Glomerular visceral epithelial cell (primary cell): ENCODE data around the gene PLEKHG3.

Experiments
- DNase-seq: peaks from one replicate; pipeline ENCODE4 v3.0.0-alpha.2; 2016; ENCODE audit errors: extremely low spot score

Gene PLEKHG3

DNA sequence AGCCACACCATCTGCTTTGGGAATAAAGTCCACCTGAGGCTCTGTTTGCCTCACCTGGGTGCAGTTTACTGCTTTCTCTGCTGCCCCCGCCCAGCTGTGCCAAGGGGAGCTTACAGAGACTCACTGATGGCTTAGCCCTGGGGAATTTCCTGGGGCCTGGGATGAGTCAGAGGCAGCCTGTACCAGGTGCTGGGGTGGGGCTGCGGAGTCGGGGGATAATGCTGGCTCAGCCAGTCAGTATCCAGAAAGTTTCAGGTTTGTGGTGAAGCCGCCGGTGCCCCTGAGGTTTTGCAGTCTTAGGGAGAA, 22.3 kb downstream of the PLEKHG3 start:
- peak; percentile 88 for DNase-seq

DNA sequence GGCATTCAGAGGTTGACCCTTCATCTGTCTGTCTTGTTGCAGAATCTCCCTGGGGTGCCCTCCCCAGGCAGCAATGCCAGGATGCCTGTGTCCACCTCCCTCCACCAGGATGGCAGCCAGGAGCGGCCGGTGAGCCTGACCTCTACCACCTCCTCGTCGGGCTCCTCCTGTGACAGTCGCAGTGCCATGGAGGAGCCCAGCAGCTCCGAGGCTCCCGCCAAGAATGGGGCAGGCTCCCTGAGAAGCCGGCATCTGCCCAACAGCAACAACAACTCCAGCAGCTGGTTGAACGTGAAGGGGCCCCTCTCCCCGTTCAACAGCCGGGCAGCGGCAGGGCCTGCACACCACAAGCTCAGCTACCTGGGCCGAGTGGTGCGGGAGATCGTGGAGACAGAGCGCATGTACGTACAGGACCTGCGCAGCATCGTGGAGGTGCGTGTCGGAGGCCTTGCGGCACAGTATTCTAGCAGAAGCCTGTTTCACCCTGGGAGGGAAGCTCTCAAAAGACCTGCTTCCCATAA, 23.4 kb downstream of the PLEKHG3 start:
- no peak for DNase-seq

DNA sequence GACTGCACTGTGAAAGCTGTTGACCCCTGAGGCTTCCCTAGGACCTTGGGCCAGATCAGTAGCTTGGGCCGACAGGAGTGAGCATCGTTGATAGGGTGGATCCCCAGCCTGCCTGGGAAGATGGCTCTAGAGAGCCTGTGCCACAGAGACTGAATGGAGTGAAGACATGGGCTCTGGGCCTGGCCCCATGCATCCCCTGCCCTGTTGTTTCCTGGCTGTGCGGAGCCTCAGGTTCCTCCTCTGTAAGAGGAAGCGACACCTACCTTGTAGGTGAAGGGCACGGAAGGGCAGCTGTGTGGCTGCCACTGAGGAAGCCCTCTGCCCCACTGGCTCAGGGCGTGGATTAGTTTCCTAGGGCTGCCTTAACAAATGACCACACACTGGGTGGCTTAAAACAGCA, 23.9 kb downstream of the PLEKHG3 start:
- no peak for DNase-seq

DNA sequence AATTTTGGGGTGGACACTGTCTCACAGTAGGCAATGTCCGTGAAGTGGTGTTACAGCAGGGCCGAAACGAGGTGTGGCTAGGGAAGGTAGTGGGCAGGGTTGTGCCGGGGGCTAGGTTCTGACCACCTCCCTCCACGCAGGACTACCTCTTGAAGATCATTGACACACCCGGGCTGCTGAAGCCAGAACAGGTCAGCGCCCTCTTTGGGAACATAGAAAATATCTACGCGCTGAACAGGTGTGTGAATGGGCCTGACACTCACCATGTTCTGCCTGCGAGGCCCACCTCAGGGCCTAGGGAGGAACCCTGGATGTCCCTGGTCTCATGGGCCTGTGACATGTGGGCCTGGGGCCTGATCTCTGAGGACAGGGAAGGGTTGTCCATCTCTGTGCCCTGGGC, 24.6 kb downstream of the PLEKHG3 start:
- DNase-seq: no peak

DNA sequence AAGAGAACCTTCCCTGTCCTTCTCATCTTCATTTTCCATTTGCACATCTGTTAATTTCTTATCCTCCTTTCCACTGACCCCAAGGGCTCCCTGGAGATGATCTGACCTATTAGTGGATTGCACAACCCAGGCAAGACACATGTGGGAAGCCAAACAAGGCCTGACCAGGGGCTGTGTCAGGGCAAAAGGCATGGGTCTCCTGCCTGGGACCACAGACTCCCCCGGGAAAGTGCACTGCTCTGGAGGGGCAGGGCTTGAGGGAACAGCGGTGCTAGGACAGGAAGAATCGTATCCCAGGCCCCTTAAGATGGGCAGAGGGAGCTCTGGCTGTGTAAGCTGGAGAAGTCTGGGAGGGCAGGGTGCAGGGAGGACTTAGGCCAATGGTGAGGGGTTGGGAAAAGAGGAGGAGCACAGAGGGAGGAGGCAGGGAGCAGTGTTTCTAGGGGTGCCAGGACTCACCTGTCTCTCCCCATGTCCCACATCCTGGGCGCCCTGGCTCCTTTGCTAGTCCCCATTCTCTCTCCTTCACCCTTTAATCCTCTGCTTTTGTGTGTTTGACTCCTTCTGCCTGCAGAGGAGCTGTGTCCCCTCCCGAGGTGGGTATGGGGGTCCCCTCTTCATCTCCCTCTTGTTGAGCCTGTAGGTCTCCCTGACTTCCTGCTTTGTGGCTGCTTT, 25.3 kb downstream of the PLEKHG3 start:
- no peak for DNase-seq

DNA sequence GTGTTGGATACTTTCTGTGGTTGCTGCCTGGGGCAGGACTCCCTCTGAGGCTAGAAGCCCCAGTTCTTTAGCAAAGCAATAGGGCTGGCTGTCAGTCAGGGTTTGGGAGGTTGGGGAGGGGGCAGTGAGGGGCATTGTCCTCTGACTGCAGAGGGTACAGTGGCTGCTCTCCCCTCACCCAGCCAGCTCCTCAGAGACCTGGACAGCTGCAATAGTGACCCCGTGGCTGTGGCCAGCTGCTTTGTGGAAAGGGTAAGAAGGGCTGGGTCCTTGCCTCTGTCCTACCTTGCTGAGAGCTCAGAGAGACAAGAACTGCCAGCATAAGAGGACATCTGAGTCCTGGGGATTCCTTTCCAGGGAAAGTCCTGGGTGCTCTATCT, 25.8 kb downstream of the PLEKHG3 start:
- DNase-seq: no peak

DNA sequence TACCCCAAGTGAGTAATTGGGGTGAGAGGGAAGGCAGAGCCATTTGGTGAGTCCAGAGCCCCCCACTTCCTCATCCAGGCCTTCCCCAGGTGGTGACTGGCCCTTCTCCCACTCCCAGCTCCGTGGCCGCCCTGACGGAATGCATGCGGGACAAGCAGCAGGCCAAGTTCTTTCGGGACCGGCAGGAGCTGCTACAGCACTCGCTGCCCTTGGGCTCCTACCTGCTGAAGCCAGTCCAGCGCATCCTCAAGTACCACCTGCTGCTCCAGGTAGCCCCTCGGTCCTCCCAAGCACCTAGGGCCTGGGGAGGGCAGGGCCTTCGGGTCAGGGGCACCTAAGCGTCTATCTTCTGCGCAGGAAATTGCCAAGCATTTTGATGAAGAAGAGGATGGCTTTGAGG, 26.5 kb downstream of the PLEKHG3 start:
- DNase-seq: no peak

DNA sequence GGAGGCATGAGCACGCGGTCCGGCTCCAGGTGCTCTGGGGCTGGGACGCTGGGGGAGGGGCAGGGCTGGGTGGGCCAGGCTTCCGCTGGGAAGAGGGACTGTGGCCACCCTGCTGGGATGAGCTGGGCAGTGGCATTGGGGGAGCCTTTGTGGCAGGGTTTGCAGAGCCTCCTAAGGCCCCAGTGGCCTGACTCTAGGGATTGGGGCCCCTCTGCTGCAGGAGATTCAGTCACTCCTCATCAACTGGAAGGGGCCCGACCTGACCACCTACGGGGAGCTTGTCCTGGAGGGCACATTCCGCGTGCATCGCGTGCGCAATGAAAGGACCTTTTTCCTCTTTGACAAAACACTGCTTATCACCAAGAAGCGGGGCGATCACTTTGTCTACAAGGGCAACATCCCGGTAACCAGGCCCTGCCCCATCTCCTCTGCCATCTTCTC, 26.9 kb downstream of the PLEKHG3 start:
- no peak for DNase-seq

DNA sequence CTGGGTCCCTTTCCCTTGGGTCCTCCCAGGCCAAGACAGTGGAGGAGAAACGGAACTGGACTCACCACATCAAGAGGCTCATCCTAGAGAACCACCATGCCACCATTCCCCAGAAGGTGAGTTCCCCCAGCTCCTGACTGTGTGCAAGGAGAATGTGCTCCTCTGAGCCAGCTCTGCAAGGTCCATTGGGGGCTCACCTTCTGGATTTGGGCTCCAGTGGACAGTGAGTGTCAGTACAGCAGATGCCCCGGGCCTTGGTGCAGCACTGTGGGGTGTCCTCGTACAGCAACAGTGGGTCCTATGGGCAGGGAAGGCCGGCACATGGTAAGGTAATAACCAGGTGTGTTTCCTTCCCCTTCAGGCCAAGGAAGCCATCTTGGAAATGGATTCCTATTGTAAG, 27.8 kb downstream of the PLEKHG3 start:
- no peak for DNase-seq

DNA sequence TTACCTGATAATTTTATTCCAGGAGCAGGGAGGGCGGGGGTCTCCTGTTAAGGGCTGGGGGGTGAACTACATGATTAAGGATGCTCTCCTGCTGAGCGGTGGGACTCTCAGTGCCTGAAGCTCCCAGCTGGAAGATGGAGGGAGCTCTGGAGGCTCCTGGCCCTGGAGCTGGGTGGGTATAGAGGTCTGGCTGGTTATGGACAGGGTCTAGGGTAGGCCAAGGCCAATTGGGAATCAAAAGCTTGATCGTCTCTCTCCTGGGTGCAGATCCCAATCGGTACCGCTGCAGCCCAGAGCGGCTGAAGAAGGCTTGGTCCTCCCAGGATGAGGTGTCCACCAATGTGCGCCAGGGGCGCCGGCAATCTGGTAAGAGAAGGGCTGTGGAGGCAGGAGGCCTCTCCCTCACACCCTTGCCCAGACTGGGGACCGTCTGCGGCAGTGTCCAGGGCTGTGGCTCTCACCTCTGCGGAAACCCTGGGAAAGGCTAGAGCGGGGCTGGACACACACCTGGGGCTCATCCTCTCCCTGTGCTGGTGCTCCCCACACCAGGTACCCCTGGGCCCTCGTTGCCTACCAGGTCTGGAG, 28.4 kb downstream of the PLEKHG3 start:
- no peak for DNase-seq

DNA sequence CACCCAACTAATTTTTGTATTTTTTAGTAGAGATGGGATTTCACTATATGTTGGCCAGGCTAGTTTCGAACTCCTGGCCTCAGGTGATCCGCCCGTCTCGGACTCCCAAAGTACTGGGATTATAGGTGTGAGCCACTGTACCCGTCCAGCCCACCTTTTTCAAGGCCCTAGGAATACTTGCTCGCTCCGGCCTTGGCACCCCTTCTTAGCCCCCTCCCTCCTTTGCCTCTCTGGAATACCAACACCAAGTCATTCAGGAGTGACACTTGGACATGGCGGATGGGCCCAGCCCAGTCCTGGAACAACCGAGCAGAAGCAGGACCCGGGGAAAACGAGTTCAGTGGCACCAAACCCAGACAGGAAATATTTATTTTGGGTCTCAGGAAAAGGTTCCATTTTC, 29.1 kb downstream of the PLEKHG3 start:
- DNase-seq: no peak

DNA sequence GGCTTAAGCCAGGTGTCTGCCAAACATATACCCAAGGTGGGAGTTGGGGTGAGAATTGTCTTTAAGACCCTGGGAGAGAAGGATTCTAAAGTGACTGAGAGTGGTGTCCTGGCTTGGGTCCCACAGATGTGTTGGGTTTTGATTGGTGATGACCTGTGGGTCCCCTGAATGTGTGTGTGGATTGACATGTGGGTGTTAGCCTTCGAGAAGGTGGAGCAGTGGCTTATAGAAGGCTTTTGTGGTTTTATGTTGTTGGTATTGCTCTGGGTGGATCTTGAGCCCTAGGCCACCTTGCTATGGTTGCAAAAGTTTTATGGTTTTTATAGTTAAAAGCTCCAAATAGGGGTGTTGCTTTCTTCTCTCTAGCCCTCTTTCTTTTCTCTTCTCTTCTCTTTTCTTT, 29.7 kb downstream of the PLEKHG3 start:
- no peak for DNase-seq

DNA sequence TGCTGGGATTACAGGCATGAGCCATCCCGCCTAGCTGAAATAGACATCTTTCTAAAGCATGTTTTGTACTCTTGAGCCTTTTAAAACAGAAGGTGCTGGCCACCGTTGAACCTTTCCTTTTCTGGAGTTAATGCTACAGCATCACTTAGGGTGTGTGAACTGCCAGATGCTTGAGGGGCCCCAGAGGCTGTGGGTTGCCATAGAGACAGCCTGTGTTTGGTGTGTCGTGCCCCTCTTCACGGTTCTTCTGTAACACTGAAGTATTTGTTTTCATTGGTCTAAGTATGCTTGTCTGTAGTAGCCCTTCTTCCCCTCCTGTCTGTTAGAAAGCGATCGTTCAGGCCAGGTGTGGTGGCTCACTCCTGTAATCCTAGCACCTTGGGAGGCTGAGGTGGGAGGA, 30.8 kb downstream of the PLEKHG3 start:
- no peak for DNase-seq

DNA sequence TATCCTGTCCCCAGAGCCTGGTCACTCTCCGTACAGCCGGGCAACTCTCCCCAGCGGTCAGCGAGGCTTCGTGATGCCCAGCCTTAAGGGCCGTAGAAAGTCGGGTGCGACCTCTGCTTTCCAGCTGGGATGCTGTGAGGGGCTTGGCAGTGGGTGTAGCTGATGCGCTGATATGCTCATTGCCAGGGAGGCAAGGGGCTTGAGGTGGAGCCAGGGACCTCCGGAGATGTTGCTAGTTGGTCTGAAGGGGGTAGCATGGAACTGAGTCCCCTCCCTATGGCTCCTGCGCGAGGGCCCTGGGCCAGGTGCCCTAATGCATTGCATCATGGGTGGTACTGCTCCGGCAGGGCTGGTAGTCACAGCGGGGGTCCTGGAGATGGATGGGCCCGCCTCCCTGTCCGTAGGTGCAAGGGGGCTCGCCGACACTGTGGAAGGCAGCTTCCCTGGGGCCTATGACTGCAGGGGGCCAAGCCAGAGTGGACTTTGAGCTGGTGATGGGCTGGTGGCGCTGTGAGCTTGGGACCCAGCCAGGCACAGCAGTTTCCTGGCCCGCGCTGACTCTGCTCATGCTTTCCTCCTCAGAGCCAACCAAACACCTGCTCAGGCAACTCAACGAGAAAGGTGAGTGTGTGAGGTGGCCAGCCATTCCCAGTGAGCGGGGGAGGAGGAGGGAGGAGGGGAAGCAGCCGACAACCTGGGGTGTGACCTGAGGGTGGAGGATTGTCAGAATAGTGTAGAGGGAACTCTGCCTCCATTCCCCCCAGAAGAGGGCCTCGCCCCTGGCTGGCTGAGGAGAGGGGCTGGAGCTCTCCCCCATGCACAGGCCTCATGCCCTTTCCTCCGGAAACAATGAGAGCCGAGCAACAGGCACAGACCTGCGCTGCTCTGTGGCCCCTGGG, 32.3 kb downstream of the PLEKHG3 start:
- DNase-seq: no peak

DNA sequence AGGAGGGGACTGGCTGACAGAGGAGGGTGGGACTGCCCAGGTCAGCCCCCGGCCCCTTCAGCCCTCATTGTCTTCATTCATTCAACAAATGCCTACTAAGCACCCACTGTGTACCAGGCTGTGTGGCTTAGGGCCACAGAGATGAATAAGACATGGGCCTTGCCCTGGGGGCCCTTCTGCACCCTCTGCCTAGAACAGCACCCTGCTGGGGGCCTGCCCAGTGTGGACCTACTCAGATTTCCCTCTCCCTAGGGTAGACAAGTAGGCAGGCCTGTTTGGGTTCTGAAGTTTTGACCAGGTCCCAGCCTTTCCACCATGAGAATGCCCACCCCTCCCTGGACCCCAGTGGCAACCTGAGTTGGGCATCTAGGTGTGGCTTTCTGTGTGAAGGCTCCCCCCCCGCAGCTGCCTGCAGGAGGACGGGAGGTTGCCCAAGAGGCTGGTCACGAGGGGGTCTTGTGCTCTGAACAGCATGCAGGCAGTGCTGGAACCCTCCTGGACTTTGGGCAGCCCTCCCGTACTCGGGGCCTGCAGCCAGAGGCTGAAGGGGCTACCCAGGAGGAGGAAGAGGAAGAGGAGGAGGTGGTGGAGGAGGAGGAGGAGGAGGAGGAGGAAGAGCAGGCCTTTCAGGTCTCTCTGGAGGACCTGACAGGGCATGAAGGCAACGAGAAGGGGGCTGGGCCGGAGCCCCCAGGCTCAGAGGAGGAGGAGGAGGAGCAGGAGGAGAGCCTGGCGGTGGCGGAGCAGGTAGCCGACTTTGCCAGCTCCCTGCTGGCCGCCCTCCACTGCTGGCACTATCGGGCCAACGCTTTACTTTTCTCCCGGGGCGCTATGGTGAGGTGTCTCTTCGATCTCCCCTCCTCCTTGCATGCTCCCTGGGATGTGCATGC, 33.4 kb downstream of the PLEKHG3 start:
- no peak for DNase-seq

DNA sequence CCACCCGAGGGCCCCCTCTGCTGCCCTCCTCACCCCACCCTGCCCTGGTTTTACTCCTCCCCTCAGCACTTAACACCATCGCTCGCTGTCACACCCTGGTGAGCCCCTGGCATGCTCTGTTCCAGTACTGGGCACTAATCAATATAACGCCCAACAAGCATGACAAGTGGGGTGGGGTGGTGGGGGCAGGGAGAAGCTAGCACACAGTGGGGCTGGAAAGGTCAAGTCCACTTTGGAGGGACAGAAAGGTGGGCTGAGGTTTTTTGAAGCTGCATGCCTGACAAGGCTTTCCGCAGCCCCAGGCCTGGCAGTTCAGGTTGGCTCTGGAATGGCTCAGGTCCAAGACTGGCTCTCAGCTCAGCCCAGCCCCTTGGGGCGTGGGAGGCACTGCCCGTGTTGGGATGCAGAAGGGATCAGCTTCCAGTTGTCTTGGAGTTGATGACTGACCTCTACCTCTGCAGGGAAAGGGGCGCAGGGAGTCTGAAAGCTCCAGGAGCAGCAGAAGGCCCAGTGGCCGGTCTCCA, 34.1 kb downstream of the PLEKHG3 start:
- DNase-seq: no peak

DNA sequence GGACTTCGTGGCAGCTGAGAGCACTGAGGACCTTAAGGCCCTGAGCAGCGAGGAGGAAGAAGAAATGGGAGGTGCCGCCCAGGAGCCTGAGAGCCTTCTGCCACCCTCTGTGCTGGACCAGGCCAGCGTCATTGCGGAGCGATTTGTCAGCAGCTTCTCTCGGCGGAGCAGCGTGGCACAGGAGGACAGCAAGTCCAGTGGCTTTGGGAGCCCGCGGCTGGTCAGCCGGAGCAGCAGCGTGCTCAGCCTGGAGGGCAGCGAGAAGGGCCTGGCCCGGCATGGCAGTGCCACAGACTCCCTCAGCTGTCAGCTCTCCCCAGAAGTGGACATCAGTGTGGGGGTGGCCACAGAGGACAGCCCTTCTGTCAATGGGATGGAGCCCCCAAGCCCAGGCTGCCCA, 37.0 kb downstream of the PLEKHG3 start:
- DNase-seq: no peak

DNA sequence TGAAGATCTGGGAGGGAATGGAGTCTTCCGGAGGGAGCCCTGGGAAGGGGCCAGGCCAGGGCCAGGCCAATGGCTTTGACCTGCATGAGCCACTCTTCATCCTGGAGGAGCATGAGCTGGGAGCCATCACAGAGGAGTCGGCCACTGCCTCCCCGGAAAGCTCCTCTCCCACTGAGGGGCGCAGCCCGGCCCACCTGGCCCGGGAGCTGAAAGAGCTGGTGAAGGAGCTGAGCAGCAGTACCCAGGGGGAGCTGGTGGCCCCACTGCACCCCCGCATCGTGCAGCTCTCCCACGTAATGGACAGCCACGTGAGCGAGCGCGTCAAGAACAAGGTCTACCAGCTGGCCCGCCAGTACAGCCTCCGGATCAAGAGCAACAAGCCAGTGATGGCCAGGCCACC, 37.7 kb downstream of the PLEKHG3 start:
- DNase-seq: no peak

DNA sequence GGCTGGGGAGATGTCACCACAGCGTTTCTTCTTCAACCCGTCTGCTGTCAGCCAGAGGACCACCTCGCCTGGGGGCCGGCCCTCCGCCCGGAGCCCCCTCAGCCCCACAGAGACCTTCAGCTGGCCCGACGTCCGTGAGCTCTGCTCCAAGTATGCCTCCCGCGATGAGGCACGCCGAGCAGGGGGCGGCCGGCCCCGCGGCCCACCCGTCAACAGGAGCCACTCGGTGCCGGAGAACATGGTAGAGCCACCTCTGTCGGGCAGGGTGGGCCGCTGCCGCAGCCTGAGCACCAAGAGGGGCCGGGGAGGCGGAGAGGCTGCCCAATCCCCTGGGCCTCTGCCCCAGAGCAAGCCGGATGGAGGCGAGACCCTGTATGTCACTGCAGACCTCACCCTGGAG, 38.8 kb downstream of the PLEKHG3 start:
- DNase-seq: no peak

DNA sequence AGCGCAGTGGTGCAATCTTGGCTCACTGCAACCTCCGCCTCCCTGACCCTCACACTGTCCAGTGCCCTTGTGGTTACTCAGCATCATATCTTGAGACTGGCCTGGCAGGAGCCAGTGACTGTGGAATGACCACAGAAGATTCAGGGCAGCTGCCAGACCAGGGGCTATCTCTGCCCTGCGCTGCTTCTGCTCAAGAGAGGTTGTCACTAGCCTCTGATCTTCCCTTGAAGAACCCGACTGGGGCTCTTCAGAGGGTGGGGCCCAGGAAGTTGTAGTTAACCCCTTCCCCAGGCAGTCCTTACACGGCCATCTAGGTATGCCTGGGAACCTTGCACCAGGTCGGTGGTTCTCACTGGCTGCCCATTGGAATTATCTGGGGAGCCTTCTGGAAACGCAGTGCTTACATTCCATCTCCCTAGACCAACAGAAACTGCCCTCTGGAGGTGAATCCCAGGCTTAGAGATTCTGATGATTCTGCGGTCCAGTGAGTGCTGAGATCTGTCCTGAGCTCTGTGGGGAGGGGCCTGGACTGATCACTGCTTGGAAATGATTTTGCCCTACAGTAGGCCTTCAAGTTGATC, 41.4 kb downstream of the PLEKHG3 start:
- peak; percentile 62 for DNase-seq
